ENCODE results near the gene VSTM2L.

The VSTM2L gene

DNA sequence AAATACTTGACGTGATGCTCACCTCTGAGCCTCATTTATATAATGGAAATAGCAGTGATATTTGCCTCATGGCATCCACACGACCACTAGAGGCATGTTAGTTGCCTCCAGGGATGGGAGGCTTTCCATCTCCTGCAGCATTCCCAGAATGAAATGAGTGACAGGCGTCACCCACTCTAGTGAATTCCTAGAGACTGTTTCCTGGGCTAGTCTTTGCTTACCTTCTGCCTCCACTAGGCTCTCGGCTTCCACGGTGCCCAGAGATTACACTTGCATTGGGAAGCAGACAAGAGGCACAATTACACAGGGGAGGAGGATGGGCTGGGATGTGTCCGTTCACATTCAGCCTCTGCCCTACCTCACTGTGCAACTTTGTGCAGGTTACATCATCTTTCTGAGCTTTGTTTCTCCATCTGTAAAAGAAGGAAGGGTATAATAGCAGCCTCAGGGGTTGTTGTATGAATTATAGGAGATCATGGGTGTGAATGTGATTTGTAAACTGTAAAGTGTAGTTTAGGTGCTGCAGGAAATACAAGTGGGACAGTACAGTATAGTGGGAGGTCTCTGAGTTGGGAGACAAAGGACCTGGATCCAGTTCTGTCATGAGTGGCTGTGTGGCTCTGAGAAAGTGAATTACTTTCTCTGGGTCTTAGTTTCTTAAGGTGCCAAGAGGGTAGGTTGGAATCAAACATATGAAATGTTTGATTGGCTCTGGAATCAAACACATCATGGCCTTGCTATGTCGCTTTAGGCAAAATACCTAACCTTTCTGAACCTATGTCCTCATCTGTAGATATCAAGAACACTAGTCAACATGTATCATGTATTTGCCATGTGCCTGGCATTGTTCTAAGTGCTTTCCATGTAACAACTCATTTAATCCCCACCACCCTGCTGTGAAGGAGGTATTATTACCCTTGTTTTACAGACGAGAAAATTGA, 3.6 kb upstream of the VSTM2L start:
- no peak for DNase-seq (ENCODE audit: low read depth in 2 of 2)

DNA sequence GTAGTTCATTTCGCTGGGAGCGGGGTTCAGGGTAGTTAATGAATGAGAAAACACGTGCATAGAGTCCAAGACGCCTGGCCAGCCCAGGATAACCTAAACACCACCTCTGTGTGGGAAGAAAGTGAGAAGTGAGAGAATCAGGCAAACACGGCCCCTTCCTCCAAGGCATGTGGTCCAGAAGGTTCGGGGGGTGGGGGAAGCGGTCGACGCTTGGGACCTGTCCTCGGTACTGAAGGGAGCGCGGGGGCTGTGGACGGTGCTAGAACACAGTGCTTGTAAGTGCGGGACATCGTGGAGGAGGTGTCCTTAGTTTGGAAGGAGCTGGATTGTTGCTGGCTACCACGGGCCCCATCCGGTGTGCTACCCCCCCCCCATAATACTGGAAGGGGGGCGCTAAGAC, 1.7 kb upstream of the VSTM2L start:
- DNase-seq (ENCODE audit: low read depth in 2 of 2) = no peak

DNA sequence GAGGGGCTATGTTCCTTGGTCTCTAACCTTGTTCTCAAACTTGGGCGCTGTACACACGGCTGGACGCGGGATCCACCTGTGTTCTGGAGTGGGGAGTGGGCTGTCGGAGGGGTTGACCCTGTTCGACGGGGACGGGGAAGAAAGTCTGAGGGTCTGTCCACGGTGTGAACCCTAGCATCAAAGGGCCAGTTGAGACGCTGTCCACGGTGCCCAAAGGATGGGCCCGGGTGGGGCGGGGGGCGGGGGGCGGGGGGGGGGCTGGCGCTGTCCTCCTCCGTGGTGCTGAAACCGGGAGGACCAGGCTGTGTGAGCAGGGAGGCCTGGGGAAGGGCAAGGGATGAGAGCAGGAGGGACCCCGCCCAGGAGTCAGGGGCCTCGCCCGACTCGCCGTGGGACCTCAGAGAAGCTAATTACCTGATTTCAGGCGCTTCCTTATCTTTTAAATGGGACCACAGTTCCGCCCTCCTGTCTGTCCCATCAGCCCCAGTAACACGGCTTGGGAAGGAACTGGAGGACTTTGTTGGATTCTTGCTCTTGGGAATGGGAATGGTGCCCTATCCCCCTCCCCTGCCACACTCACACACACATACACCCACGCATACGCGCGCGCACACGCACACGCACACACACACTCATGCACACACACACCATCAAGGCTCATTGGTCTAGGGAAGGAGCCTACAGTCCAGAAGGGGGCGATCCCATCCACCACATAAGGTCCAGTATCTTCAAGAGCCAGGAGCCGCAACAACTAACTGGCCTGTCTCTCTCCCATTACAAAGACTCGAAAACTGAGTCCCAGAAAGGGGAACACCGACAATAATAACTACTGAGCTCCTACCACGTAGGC, 1.0 kb upstream of the VSTM2L start:
- no peak for DNase-seq (ENCODE audit: low read depth in 2 of 2)

DNA sequence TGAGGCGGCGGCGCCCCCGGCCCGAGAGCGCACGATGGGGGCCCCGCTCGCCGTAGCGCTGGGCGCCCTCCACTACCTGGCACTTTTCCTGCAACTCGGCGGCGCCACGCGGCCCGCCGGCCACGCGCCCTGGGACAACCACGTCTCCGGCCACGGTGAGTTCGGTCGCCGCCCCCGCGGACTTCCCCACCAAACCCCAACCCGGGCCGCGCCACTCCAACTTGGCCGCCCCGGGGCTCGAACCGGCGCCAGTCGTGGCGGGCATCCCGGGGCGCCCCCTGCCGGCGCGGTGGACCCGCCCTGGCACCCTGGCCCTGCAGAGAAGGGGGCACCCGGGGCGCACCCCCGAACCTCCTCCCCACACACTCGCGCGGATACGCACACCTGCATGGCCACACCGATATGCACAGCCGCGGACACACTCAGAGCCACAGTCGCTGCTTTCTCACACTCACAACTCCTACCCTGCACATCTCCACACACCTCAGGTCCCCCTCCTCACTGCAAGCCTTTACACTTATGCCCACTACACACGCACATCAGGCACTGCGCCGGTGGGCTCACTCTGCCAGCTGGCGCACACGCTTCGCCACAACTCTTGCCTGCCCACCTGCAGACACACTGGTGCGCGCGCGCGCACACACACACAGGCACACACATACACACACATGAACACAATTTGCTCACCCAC, 535 bp downstream of the VSTM2L start:
- DNase-seq (ENCODE audit: low read depth in 2 of 2) = no peak

DNA sequence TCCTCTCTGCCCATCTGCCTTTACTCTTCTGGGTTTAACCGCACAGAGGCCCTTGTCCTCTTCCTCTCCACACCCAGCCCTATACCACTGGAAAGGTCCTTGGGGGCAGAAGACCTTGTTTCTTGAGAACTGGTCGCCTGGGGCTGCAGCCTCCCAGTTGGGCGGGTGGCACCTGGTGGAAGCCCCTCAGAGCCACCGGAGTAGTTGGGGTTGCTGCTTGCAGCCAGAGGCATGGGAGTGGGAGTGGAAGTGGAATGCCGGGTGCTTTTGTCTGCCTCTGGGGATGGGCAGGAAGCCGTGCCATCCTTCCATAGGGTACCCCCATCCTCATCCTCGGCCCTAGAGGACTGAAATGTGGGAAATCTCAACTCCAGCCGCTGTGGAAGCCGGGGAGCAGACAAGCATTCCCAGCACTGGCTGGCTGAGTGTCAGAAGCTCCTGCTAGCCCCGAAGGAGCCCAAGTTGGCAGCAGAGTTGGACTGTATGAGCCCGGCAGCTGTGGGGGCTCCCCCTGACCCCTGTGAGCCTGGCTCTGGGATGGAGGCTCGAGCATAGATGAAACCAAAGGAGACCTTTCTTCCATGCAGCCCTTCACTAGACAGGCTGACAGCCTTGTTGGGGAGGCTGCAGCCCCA, 1.2 kb downstream of the VSTM2L start:
- DNase-seq (ENCODE audit: low read depth in 2 of 2) = no peak

DNA sequence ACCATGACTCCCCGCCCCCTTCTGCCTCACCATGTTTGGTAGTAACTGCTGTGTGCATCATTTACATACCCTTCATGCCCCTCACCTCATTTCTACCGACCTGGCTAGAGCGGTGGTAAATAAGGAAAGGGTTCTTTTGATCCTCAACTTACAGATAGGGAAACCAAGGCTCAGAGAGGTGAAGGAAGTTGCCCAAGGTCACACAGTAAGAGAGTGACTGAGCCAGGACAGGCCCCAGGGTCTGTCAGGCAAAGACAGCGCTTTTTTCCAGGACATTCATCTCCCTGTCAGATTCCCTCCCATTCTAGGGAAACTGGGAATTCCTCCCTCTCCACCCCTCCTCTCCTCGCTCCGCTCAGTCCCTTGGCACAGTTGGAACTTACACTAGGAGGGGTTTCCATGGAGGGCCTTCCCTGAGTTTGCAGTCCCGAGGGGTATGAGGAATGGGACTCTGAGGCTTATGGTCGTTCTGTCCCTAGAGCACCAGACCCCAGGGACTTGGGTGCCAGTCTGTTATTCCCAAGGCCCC, 2.0 kb downstream of the VSTM2L start:
- no peak for DNase-seq (ENCODE audit: low read depth in 2 of 2)

DNA sequence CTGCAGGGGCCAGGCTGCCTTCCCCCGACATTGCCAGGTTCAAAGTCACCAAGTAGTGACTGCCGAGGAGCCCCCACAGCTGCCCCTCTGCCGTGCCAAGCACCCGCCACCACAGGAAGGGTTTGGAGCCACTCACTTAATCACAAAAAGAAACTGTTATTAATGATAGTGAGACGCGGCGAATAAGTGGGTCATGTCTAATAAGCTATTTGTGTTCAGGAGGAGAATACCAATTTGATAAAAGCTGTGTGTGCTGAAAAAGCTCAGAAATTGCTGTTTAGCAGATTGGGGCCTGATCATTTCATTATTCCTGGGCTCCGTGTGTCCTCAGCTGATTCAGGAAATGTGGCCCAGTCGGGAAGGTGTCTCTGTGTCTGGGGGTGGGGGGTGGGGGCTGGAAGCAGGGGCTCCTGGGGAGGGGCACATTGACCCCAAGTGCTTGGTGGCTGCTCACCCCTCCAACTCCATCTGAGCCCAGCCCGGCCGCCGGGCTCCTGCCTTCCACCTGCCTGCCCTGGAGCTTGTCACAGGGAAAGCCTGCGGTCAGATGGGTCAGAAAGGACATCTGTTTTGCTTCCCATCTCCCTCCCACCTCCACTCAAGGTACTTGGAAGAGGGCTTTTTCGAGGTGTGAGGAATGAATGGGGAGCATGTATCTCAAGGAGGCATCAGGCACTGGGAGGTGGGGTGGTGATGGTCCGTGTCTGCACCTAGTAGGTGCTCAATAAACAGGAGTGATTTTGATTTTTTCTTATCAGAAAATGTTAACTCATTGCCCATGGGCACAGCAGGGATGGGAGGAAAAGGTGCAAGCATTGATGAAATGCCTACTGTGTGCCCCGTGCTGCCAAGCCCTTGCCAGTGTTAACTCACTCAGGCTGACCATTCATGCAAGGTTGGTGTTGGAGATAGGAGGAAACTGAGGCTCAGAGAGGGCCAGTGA, 3.0 kb downstream of the VSTM2L start:
- no peak for DNase-seq (ENCODE audit: low read depth in 2 of 2)

DNA sequence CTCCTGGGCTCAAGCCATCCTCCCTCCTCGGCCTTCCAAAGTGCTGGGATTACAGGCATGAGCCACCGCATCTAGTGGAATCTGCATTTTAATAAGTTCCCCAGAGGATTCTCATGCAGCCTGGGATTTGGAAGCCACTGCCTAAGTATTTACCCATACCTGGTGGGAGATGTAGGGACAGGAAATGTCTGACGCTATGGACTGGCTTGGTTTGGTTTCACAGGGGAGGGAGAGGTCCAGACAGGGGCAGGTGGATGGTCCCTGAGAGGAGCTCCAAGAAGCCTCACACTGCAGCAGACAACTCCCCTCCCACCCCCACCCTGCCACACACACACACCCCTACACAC, 4.4 kb downstream of the VSTM2L start:
- DNase-seq (ENCODE audit: low read depth in 2 of 2) = no peak

DNA sequence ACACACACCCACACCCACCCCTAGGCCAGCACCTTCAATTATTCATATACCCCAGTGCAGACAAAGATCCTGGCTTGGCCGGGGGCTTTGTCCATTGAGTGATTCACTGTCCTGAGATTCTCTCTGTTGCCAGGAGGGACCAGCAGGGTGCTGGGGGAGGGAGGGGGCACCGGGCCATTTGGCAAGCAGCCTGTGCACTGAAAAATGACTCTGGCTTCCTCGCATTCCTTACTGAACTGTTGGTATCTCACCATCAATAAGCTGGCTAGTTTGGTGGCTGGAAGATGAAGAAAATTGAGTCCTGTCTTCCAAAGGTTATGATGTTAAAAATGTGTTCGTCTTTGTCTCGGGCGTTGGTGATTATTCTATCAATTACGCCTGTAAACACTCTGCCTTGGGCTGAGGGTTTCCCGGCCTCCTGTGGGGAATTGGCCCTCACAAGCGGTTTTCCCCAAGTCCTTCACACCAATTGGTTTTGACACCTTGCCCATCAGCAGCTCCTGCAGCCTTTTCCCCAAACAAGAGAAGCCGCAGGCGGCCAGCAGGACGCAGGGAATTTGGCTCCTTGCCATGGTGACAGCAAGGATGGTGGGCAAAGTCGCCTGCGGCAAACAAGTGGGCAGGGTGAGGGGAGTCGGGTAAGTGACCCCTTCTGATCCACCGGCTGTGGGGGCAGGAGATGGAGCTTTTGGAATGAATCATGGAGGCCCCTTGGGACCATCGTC, 4.9 kb downstream of the VSTM2L start:
- DNase-seq (ENCODE audit: low read depth in 2 of 2) = no peak

DNA sequence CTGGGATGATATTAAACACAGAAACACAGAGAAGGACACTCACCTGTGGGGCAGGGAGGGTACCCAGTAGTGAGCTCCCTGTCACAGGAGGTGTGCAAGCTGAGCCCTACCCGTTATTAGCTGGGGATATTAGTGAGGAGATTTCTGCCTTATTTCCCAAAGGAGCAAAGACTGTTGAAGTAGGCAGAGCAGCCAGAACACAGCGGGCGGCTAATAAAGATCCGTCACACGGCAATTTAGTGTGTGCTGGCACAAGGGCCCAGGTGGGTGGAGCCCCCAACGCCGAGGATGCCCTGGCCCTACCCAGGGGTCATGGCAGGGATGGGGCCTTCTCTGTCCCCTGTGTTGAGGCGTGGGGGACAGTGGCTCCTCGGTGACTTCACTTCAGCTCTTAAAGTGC, 8.3 kb downstream of the VSTM2L start:
- DNase-seq (ENCODE audit: low read depth in 2 of 2) = no peak

DNA sequence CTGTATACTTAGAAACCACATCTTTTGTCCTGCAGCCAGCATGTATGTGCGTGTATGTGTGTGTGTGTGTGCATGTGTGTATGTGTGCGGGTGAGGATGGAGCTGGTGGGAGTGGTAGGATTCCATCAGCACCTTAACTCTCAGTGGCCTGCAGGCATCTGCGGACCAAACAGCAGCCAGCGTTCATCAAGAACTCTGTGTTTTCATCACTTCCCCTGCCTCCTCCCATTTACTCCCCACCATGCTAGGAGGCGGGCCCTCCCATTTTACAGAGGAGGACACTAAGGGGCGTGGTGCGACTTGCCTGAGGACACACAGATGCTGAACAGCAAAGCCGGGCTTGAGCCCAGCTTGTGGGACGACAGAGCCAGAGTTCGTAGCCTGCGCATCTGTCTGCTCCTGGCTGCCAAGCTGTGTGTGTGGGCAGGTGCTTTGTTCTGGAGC, 8.9 kb downstream of the VSTM2L start:
- no peak for DNase-seq (ENCODE audit: low read depth in 2 of 2)

DNA sequence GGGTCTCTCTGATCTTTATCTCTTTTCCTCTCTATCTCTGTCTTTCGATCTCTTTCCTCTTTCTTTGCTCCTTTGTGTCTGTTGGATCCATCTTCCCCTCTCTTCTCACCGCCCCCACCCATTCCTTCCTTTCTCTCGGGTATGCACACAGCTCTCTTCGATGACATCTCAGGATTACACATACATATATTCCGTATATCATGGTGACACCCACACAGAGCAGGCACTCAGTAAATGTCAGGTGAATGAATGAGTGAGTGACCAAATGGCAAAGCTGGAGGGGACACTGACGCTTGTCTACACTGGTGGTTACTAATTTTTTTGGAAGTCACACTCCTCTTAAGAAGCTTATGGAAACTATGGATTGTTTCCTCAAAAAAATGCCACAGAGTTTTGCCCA, 9.9 kb downstream of the VSTM2L start:
- DNase-seq (ENCODE audit: low read depth in 2 of 2) = no peak

DNA sequence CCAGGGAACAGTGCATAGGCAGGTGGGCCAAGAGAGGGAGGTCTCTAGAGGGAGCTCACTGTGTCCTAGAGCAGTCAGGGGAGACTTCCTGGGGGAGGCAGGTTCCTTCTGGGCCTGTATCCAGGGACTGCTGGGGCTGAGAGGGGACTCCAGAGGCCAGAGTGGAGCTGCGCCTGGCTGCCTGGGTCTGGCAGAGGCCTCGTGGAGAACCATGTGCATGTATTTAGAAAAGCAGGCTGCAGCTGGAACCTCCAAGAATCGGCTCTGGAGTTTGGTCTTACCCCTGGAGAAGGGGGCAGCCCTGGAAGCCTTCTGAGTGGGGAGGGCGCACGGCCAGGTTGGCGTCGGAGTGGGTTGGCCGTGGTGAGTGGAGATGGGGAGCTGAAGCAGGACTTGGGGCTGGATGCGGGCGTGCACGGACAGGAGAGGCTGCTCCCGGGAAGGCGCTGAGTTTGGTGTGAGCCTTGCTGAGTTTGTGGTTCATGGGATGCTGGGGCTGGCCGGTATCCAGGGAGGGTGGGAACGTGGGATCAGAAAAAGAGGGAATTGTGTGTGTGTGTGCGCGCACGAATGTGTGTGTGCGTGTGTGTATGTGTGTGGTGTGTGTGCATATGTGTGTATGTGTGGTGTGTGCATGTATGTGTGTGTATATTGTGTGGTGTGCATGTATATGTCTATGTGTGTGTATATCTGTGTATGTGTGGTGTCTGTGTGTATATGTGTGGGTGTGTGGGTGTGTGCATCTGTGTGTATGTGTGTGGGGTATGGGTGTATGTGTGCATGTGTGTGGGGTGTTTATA, 10.8 kb downstream of the VSTM2L start:
- DNase-seq (ENCODE audit: low read depth in 2 of 2) = no peak

DNA sequence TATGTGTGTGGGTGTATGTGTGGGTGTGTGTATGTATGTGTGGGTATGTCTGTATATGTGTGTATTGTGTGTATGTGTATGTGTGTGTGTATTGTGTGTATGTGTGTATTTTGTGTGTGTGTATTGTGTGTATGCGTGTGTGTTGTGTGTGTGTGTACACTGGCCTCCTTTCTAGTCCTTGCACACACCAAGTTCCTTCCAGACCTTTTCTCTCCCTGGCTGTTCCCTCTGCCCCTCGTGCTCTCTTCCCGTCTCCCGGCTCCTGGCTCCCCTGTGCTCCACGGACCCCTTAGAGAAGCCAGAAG, 11.4 kb downstream of the VSTM2L start:
- DNase-seq (ENCODE audit: low read depth in 2 of 2) = no peak

DNA sequence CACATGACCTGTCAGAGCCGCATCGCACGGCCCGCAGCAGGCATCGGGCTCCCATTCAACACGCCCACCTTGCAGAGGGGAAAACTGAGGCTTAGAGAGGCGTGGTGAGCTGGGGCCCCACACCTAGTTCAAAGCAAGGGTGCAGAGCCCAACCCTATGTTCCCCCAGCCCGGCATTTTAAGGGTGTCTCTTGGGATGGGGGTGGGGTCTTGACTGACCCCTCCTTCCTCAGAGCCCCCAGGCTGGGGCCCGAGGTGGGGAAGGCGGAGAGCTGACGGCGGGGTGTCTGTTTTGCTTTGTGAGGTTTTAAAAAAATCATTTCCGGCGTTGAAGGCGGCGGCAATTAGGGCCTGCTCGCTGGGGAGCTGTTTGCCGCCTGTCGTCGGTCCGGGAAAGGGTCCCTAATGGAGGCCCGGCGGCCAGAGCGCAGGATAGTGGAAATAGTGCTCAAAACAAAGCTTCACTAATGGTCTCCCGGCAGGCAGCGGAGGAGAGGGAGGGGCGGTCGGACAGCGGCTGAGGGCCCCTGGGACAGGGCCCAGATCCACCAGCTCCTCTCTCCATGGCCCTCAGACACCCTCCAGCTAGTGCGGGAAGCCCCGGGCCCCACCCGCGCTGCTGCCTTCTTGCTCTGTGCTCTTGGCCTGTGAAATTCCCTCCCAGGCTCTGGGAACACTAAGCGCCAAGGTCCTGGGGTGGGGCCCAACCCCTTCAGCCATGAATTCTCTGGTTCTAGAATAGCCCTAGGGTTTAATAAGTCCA, 11.9 kb downstream of the VSTM2L start:
- DNase-seq (ENCODE audit: low read depth in 2 of 2) = no peak

DNA sequence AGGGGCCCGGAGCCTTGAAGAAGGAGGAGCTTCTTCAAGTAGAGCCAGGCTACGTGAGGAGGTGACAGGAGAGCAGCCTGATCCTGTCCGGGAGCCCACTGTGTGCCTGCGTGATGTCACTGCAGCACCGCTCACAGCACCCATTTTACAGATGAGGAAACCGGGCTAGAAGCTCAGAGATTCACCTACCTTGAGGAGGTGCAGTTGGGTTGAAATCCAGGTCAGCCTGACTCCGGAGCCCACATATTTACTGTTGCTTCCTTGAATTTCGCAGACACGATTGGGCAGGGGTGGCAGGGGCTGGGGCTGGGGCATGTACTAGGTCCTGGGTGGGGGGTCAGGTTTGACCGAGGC, 12.5 kb downstream of the VSTM2L start:
- no peak for DNase-seq (ENCODE audit: low read depth in 2 of 2)

DNA sequence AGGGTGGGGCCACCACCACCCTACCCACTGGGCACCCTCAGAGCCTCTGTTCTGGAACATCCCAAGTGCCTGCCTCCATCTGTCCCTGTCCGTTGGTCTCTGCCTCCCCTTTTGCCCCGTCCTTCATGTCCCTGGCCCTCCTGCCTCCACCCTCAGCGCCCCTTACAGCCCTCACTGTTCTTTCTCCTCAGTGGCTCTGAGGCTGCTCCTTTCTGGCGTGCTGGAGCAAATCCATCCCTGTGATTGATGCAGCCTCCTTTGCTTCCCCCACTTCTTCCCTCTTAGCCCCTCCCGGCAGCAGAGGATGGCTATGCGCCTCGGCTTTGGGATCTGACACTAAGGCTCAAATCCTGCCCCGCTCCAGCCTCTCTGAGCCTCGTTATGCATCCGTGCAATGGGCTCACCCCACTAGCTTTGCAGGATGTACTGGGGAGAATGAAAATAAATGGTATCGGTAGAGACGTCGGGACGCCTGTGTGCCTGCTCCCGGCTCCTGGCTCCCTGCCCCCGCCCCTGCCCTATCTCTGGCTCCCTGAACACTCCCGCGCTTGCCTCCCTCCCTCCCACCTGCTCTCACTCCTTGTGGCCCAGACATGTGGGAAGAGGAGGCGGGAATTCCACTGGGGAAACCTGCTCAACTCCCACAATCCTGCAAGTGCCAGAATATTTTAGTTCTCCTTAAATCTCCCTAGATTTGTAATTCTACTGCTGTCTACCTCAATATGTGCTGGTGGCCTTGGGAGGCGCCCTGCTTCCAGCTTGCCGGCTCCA, 13.1 kb downstream of the VSTM2L start:
- DNase-seq (ENCODE audit: low read depth in 2 of 2) = no peak

DNA sequence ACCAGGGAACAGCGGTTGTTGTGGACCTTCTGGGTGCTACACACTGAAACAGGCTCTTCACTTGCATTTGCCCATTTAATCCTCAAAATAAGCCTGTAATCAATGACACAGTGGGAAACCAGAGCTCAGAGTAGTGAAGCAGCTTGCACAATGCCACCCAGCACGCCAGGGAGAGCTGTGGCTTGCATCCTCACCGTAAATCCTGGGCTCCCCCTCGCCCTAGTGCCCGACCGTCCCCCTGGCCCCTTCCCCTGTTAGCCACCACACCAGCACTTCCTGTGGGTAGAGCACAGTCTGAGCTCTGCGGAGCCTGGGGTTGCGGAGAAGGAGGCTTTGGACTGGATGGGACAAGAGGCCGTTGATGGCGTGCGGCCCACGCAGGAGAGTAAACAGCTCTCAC, 14.5 kb downstream of the VSTM2L start:
- no peak for DNase-seq (ENCODE audit: low read depth in 2 of 2)

Data from stimulated activated CD4-positive, alpha-beta T cell treated with anti-CD3 and anti-CD28 coated beads, Interleukin-15, amount 100 ng/mL, for 48 hours (primary cell).